Bladder microvascular endothelial cell (primary cell): ENCODE measurements around the gene DPP8. TPM values are rescaled to one million over a fixed set of nuclear protein-coding genes. Genes with fewer than 3 reads are reported as not detected.

Experiments
- total RNA-seq: library from RNA; depleted of rRNA; stranded (reverse); fragments of >200 nt; gene quantifications from 2 replicates; pipeline ENCODE4 v1.2.3, GENCODE V29; 2014

Gene DPP8
- 34.0 and 61.2 TPM in 2 replicates for total RNA-seq

DNA sequence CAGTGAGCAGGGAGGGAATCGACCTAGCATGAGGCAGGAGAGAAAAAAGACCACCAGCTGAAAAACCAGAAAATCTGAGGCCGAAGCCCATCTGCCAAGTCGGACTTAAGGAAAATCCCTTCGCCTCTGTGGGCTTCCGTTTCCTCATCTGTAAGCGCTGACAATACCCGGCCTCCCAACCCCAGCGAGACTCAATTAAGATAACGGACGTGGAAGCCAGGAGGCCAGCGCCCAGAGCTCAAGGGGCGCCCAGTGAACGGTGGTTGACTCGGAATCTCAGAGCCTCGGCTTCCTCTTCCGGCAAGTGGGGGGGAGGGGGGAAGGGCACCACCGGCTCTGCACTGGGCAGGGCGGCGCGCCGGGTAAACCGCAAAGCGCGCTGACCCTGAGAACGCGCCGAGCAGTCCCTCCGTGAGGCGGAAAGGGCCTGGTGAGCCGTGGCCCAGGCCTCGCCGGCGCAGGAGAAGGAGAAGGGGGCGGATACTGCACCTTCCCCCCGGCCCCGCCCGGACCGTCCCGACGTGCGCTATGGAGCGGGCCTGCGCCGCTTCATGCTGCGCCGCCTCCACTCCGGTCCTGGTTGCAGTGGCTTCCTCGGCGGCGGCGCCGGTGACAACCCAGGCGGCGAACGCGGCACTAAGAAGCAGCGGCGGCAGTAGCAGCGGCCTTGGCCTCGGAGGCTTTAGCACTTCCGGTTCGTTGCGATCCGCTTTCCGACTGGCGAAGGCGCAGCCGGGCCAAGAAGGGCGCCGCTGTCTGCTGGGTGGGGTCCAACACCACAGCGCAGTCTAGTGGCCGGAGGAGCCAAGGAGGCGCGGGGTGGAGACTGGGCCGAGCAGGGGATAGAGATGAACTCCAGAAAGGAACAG lies at the start of gene DPP8:
Gene DPP8, minus strand, starts transcription at position 693 of the 869 bp plus-strand sequence. CDS start 5,136 bp downstream, outside the sequence.

DNA sequence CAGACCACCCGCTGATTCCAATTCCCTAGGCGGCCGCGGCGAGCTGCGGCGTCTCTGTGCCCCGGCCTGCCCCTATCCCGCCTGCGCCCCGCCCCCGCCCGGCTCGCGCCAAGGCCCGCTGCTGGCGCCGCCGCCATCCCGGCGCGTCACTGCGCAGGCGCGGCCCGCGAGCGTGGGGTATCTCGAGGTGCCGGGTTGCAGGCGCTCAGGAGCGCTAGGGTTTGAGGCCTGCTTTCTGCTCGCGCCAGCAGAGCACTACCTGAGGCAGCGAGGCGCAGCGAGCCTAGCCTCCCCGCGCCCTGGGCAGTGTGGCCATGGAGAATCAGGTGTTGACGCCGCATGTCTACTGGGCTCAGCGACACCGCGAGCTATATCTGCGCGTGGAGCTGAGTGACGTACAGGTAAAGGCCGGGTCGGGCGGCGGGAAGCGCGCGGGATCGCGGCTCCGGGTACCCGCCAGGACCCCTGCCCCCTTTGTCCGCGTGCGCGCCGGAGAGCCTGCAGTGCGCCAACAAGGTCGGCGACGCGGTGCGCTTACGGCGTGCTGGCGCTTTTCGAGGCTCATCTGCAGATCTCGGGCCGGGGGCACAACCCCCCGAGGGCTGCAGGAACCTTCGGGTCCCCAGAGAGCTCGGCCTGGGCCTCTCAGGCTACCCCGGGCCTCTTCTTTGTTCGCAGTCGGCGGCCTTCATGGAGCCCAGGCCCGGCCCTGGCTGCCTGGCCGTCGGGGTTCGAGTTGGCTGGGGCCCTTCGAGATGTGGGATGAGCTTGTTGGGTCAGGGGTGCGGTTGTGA lies 13.0 kb upstream of the DPP8 start, which contains the start of gene HACD3:
Gene HACD3, plus strand, starts transcription at position 146 of the 794 bp plus-strand sequence. Its CDS starts 169 bp downstream, at position 315.

Other genes starting within 250 kb of the DPP8 start
- 0.97 and 3.0 TPM in 2 replicates for gene PARP16, start 230.8 kb downstream of the DPP8 start, total RNA-seq
- not detected in 2 replicates for gene RNU5A-1, start 221.6 kb downstream of the DPP8 start, total RNA-seq
- gene RNU5B-1, start 213.0 kb downstream of the DPP8 start, total RNA-seq: not detected in 2 replicates
- not detected in 2 replicates for gene IGDCC3, start 139.7 kb downstream of the DPP8 start, total RNA-seq
- under 0.01 and 0.13 TPM in 2 replicates for gene IGDCC4, start 94.7 kb downstream of the DPP8 start, total RNA-seq
- gene HACD3, start 12.8 kb upstream of the DPP8 start, total RNA-seq: 42.9 and 110 TPM in 2 replicates
- gene INTS14, start 93.4 kb upstream of the DPP8 start, total RNA-seq: 27.4 and 37.8 TPM in 2 replicates
- 1.8 and 15.1 TPM in 2 replicates for gene SLC24A1, start 104.2 kb upstream of the DPP8 start, total RNA-seq